ENCODE measurements around the gene CYTIP.

CYTIP gene

DNA sequence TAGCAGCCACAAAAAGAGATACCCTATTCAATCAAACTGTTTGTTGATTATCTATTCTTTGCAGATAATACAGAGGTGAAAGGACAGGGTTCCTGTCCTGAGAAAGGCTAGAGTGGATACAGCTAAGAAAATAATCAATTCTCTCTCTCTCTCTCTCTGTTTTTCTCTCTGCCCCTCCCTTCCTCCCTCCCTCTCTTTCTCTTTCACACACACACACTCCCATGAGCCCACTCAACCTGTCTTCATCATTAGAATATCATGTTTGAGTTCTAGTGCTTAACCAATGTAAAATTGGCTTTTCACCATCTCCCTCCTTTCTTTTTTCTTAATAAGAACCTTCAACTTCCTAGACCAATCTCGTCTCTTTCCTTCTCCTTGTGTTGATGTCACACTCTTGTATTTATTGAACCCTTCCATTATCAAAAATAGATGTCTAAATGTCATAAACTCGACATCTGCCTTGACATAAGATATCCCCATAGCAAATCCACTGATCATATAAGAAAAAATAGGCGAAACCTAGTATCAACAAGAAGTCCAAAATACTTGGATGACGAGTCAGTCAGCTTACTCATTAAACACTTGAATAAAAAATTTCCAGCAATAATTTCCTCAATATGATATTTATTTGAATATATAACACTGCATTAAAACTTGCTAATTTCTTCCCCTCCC is 42.8 kb upstream of the CYTIP start:
- no peak for DNase-seq (ENCODE audit: low read depth)
- TF ChIP-seq, protein P1, sequence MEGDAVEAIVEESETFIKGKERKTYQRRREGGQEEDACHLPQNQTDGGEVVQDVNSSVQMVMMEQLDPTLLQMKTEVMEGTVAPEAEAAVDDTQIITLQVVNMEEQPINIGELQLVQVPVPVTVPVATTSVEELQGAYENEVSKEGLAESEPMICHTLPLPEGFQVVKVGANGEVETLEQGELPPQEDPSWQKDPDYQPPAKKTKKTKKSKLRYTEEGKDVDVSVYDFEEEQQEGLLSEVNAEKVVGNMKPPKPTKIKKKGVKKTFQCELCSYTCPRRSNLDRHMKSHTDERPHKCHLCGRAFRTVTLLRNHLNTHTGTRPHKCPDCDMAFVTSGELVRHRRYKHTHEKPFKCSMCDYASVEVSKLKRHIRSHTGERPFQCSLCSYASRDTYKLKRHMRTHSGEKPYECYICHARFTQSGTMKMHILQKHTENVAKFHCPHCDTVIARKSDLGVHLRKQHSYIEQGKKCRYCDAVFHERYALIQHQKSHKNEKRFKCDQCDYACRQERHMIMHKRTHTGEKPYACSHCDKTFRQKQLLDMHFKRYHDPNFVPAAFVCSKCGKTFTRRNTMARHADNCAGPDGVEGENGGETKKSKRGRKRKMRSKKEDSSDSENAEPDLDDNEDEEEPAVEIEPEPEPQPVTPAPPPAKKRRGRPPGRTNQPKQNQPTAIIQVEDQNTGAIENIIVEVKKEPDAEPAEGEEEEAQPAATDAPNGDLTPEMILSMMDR (IDR thresholded peaks at IDR 0.05; ENCODE audit: control insufficient read depth, extremely low read depth, insufficient read depth): no peak
- no peak overlapping the region for H3K4me3 ChIP-seq (ENCODE audit: low read depth, low read length)

GRCh38 chr2:157480182-157480961 is 36.5 kb upstream of the CYTIP start:
- TF ChIP-seq, protein P1 (IDR thresholded peaks at IDR 0.05; ENCODE audit: control insufficient read depth, extremely low read depth, insufficient read depth): no peak
- H3K4me3 ChIP-seq (ENCODE audit: low read depth, low read length): no peak overlapping the region
- no peak for DNase-seq (ENCODE audit: low read depth)

- DNase-seq (ENCODE audit: low read depth): no peak
- H3K4me3 ChIP-seq (ENCODE audit: low read depth, low read length): no peak overlapping the region
- TF ChIP-seq, protein P1 (IDR thresholded peaks at IDR 0.05; ENCODE audit: control insufficient read depth, extremely low read depth, insufficient read depth): no peak
These were observed 35.5 kb upstream of the CYTIP start for GRCh38 chr2:157479081-157480027.

DNA sequence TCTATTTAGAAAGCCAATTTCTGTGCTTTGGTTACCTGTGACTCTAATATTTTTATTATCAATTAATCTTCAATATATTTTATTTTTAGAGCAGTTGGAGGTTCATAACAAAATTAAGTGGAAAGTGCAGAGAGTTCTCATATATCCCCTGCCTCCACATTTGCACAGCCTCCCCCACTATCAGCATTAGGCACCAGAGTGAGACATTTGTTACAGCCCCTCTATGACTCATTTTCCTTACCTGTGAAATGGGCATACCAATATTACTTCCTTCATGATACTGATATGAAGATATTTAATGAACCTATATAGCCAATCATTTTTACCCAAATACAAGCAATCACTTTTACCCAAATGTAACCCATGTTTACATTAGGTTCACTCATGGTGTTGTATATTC is 34.0 kb upstream of the CYTIP start:
- DNase-seq (ENCODE audit: low read depth): no peak
- no peak overlapping the region for H3K4me3 ChIP-seq (ENCODE audit: low read depth, low read length)
- TF ChIP-seq, protein P1 (IDR thresholded peaks at IDR 0.05; ENCODE audit: control insufficient read depth, extremely low read depth, insufficient read depth): no peak

DNA sequence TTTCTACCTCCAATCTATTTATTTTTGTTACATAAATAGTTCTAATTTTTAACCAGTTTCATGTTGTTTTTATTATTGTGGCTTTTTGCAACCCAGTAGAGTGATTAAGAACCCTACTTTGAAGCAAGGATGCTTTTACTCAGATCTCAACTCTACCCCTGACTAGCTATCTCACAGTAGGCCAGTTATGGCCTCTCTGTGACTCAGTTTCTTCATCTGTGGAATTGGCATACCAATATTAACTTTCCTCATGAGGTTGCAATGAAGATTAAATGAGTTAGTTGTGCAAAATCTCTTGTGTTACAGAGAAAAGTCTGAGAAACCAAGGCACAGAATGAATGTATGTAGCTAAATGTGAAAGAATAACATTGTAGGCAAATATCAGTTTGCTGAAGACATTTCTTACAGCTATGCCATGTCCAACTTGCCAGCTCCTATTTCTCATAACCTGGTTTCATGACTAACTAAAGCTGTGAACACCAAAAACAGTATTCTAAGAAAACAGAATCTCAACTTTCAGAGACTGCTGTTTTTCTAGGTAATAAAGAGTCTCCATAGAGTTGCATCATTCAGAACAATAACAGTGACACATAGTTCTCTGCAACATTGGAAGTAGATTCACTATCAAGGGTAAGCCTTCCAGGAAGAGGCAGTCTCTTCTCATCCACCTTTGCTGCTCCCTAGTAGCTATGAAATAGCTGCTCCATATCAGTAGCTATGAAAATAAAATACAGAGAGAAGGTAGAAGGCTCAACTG is 33.2 kb upstream of the CYTIP start:
- DNase-seq (ENCODE audit: low read depth): no peak
- no peak overlapping the region for H3K4me3 ChIP-seq (ENCODE audit: low read depth, low read length)
- TF ChIP-seq, protein P1 (IDR thresholded peaks at IDR 0.05; ENCODE audit: control insufficient read depth, extremely low read depth, insufficient read depth): no peak

DNA sequence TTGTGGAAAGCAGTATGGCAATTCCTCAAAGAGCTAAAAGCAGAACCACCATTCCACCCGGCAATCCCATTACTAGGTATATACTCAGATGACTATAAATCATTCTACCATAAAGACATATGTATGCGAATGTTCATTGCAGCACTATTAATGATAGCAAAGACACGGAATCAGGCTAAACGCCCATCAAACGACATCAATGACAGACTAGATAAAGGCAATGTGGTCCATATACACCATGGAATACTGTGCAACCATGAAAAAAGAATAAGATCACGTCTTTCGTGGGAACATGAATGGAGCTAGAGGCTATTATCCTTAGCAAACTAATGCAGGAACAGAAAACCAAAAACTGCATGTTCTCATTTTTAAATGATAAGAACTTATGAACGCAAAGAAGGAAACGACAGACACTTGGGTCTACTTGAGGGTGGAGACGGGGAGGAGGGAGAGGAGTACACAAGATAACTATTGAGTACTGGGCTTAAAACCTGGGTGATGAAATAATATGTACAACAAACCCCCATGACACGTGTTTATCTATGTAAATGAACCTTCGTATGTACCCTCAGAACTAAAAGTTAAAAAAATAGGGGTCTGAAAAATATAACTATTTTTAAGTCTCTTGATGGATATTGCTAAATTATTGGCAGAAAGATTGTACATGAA is 32.0 kb upstream of the CYTIP start:
- TF ChIP-seq, protein P1 (IDR thresholded peaks at IDR 0.05; ENCODE audit: control insufficient read depth, extremely low read depth, insufficient read depth): no peak
- H3K4me3 ChIP-seq (ENCODE audit: low read depth, low read length): no peak overlapping the region
- DNase-seq (ENCODE audit: low read depth): no peak
